PC-9 (cell line): ENCODE results near the gene DNAJB8. TPM values are rescaled to one million over a fixed set of nuclear protein-coding genes. Genes with fewer than 3 reads are reported as not detected.

ENCODE experiments used
- BruUV-seq: library from RNA; stranded (reverse); fragments of 400-500 nt; replicated peaks from 2 replicates; lab custom pipeline; 2021; lab: Mats Ljungman, UMichigan
- CTCF ChIA-PET: fragments of 300-600 bp; sonication (Branson Sonifier 250); formaldehyde crosslinking; loops from one replicate; lab custom pipeline; 2022; ENCODE audit warnings: antibody characterized with exemption; lab: Charles Lee
- POLR2A ChIA-PET: fragments of 300-600 bp; sonication (Branson Sonifier 250); formaldehyde crosslinking; loops from one replicate; lab custom pipeline; 2022; ENCODE audit warnings: antibody characterized with exemption; ENCODE audit not compliant: unreplicated experiment; lab: Charles Lee
- DNase-seq, 2 experiments: peaks; one replicate each; pipeline versions ENCODE4 v3.0.0 to v3.0.0-alpha.2; 2015 to 2022; ENCODE audit warnings: mixed read lengths in 1 of 2
- H2AFZ ChIP-seq: fragments of 200-600 bp; sonication (generic); 2 replicates; pipeline ENCODE4 v1.8.1; 2017; ENCODE audit warnings: antibody characterized with exemption
- H3F3A ChIP-seq: fragments of 200-600 bp; sonication (generic); 2 replicates; pipeline ENCODE4 v1.8.1; 2017; ENCODE audit warnings: antibody characterized with exemption, mild to moderate bottlenecking, low read depth; ENCODE audit not compliant: insufficient read depth
- H3K27ac ChIP-seq: fragments of 200-600 bp; sonication (generic); 2 replicates; pipeline ENCODE4 v1.6.1; 2016; ENCODE audit warnings: mixed run types
- H3K27me3 ChIP-seq: fragments of 200-600 bp; sonication (generic); 2 replicates; pipeline ENCODE4 v1.6.1; 2016; ENCODE audit warnings: low read depth, mixed run types; ENCODE audit not compliant: insufficient read depth
- H3K36me3 ChIP-seq: fragments of 200-600 bp; sonication (generic); 2 replicates; pipeline ENCODE4 v1.6.1; 2016; ENCODE audit warnings: low read depth, mixed run types
- H3K4me1 ChIP-seq: fragments of 200-600 bp; sonication (generic); replicated peaks from 2 replicates; pipeline ENCODE4 v1.6.1; 2016; ENCODE audit warnings: mixed run types; ENCODE audit not compliant: insufficient read depth
- H3K4me2 ChIP-seq: fragments of 200-600 bp; sonication (generic); 2 replicates; pipeline ENCODE4 v1.6.1; 2017; ENCODE audit warnings: mixed run types
- H3K4me3 ChIP-seq: fragments of 200-600 bp; sonication (generic); 2 replicates; pipeline ENCODE4 v1.6.1; 2016; ENCODE audit warnings: mixed run types
- H3K79me2 ChIP-seq: fragments of 200-600 bp; sonication (generic); 2 replicates; pipeline ENCODE4 v1.6.1; 2017; ENCODE audit warnings: low read depth, mixed run types
- H3K9me2 ChIP-seq: fragments of 200-600 bp; sonication (generic); 2 replicates; pipeline ENCODE4 v1.8.1; 2017; ENCODE audit warnings: mild to moderate bottlenecking; ENCODE audit not compliant: insufficient read depth
- H3K9me3 ChIP-seq: fragments of 200-600 bp; sonication (generic); 2 replicates; pipeline ENCODE4 v1.8.1; 2016; ENCODE audit warnings: low read depth; ENCODE audit not compliant: insufficient read depth
- H4K20me1 ChIP-seq: fragments of 200-600 bp; sonication (generic); 2 replicates; pipeline ENCODE4 v1.8.1; 2017; ENCODE audit not compliant: insufficient read depth
- CTCF ChIP-seq: fragments of 200-600 bp; sonication (generic); conservative IDR thresholded peaks from 2 replicates; pipeline ENCODE4 v1.6.1; 2017; ENCODE audit warnings: mixed run types, antibody characterized with exemption, mild to moderate bottlenecking, moderate library complexity
- EZH2 ChIP-seq: fragments of 200-600 bp; sonication (generic); IDR thresholded peaks from 2 replicates; pipeline ENCODE4 v1.8.0; 2017; ENCODE audit warnings: antibody characterized with exemption, low read depth
- intact Hi-C: fragments of 100-400 bp; cut with micrococcal nuclease; formaldehyde crosslinking; loops from one replicate; pipeline ENCODE4 v1.10.0; 2022; ENCODE audit not compliant: unreplicated experiment
- total RNA-seq: library from RNA; stranded (reverse); gene quantifications from 2 replicates; pipeline ENCODE4 v1.2.3, GENCODE V29; 2021

Gene DNAJB8
- total RNA-seq, 1 experiment from 2014 or later = not detected

DNA sequence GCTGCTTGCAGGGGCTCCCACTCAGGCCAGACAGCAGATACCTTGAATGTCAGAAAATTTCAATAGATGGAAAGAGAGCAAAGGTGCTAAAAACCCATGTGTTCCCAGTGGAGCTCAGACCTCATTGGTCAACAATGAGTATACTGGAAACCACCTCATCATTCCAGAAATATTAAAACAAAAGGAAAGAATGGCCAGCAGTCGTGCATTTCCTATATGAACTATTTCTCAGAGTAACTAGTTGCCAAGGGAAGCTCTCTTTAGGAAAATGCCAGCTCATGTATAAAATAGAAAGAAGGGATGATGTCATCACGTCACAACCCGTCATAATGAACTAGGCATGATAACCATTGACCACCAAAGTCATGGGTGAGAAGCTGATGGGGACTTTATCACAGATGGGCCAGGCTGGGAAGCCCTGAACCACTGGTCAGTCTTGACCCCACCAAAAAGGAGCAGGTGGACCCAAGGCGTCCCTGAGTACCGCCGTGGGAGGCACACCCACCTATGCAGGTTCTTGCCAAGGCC is 17.5 kb downstream of the DNAJB8 start:
- ChIA-PET POLR2A (no interaction called here), CTCF (no interaction called here)
- H3K4me1 ChIP-seq = peaks cover 6% of the 10 kb centered on the region
- BruUV-seq = no TSS peak
- no peak overlapping the region for H2AFZ ChIP-seq
- H3K4me2 ChIP-seq = no peak overlapping the region
- no peaks in the 10 kb centered on the region for H4K20me1 ChIP-seq
- no peak for TF ChIP-seq CTCF
- no peak for TF ChIP-seq EZH2
- no peak overlapping the region for H3K4me3 ChIP-seq
- no peaks in the 10 kb centered on the region for H3K36me3 ChIP-seq
- H3K27ac ChIP-seq = no peak overlapping the region
- no peaks in the 10 kb centered on the region for H3K79me2 ChIP-seq
- H3K9me2 ChIP-seq = no peaks in the 10 kb centered on the region
- no peaks in the 10 kb centered on the region for H3K27me3 ChIP-seq
- intact Hi-C loops = no loop called here
- DNase-seq = no peak
- no peaks in the 10 kb centered on the region for H3K9me3 ChIP-seq
- no peaks in the 10 kb centered on the region for H3F3A ChIP-seq

DNA sequence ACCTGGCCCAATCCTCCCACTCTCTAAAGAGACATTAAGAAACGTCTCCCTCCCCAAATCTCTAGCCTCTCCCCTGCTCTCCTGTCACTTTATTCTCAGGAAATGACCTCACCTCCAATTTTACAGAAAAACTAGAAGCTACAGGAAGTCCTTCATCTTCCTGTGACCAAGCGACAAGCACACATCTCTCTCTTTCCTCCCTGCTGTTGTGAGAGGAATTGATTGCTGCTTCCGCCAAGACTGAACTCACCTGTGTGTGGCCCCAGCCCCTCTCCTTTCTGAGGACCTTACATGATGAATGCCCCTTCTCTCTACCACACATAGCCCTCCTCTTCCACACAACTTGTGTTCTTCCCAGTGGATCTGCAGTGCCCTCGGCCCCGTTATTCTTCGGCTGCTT is 18.2 kb downstream of the DNAJB8 start:
- intact Hi-C loops = no loop called here
- DNase-seq = no peak
- CTCF ChIA-PET = no interaction called here
- TF ChIP-seq CTCF (no peak), EZH2 (no peak)
- no peak overlapping the region for H3K4me2 ChIP-seq
- no peaks in the 10 kb centered on the region for H3K36me3 ChIP-seq
- no peaks in the 10 kb centered on the region for H3K9me2 ChIP-seq
- no peaks in the 10 kb centered on the region for H3K79me2 ChIP-seq
- no peak overlapping the region for H3K27ac ChIP-seq
- no peaks in the 10 kb centered on the region for H3K9me3 ChIP-seq
- POLR2A ChIA-PET = no interaction called here
- H3K4me1 ChIP-seq = no peaks in the 10 kb centered on the region
- no peaks in the 10 kb centered on the region for H3K27me3 ChIP-seq
- H4K20me1 ChIP-seq = no peaks in the 10 kb centered on the region
- H3F3A ChIP-seq = no peaks in the 10 kb centered on the region
- H2AFZ ChIP-seq = no peak overlapping the region
- BruUV-seq = no TSS peak
- no peak overlapping the region for H3K4me3 ChIP-seq

DNA sequence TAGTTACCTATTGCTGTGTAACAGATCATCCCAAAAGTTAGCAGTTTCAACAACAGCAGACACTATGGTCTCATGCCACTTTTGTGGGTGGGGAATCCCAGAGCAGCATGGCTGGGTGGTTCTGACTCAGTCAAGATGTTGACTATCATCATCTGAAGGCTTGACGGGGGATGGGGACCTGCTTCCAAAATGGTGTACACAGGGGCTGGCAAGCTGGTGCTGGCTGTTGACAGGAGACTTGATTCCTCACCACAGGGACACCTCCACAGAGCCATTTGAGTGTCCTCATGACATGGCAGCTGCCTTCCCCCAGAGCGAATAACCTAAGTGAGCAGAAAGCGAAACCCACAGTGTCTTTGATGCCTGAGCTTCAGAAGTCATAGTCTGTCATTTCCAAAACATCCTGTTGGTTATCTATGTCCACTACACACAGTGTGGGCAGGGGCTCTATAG is 19.1 kb downstream of the DNAJB8 start:
- no peak overlapping the region for H3K4me3 ChIP-seq
- H3K9me3 ChIP-seq = no peaks in the 10 kb centered on the region
- ChIA-PET CTCF (no interaction called here), POLR2A (no interaction called here)
- H3K4me2 ChIP-seq = no peak overlapping the region
- H3K36me3 ChIP-seq = no peaks in the 10 kb centered on the region
- H4K20me1 ChIP-seq = no peaks in the 10 kb centered on the region
- DNase-seq = no peak
- no peaks in the 10 kb centered on the region for H3F3A ChIP-seq
- no peaks in the 10 kb centered on the region for H3K4me1 ChIP-seq
- no peak overlapping the region for H3K27ac ChIP-seq
- H3K27me3 ChIP-seq = no peaks in the 10 kb centered on the region
- no peaks in the 10 kb centered on the region for H3K79me2 ChIP-seq
- no TSS peak for BruUV-seq
- H2AFZ ChIP-seq = no peak overlapping the region
- H3K9me2 ChIP-seq = no peaks in the 10 kb centered on the region
- intact Hi-C loops = no loop called here
- TF ChIP-seq CTCF (no peak), EZH2 (no peak)
